ENCODE results near the gene DMKN. TPM values are rescaled to one million over a fixed set of nuclear protein-coding genes. Genes with fewer than 3 reads are reported as not detected.
A peak's percentile ranks its signal among the peaks of the same experiment; 100 is the strongest.

Gene DMKN
- total and polyA plus RNA-seq, 2 experiments from 2014 or later, result 57.0 to 99.5 TPM

DNA sequence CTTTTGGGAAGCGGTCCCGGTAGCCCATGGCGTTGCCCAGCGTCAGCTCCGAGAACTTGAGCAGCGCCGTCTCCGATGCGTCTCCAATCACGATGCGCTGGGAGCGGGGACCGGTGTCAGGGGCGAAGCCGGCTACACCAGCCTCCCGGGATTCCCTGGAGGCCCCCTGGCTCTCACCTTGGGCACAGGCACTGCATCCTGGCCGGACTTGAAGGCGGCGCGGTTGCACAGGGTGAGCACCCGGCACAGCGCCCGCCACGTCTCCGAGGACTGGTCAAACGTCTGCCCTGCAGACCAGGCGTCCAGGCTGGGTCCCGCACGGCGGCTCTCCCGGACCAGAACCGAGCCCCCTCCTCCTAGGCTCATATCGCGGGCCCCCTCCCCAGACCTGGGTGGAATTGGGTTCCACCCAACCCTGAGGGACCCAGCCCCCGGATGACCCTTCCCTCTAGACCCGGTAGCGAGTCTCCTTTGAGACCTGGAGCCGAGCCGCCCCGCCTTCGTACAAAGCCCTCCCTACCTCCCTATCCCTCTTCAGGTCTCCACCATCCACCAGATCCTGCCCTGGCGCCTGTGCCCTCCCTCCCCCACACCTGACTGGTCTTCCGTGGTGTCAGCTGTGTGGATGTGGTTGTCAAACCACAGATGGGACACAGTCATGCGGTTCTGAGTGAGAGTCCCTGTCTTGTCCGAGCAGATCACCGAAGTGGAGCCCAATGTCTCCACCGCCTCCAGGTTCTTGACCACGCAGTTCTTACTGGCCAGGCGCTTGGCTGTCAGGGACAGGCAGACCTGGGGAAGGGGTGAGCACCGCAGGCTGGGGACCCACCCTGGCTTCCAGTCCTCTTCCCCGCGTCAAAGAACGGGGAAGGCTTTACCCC, 45.2 kb upstream of the DMKN start:
- Histone ChIP-seq H3K27ac (no peak overlapping the region), H3K4me2 (peak overlapping the region; percentile 90), H4K20me1 (ENCODE audit: insufficient read depth, poor library complexity, severe bottlenecking) (no peaks in the 10 kb centered on the region), H3K36me3 (replicated peaks; ENCODE audit: insufficient read depth, low read depth) (no peaks in the 10 kb centered on the region), H3K9me2 (replicated peaks; ENCODE audit: insufficient read depth) (no peaks in the 10 kb centered on the region), H2AFZ (no peak overlapping the region), H3K4me1 (ENCODE audit: insufficient read depth) (peaks cover 3% of the 10 kb centered on the region), H3K27me3 (peaks cover 13% of the 10 kb centered on the region), H3K9me3 (ENCODE audit: low read depth) (no peaks in the 10 kb centered on the region), H3K4me3 (peak overlapping the region; percentile 33), H3K79me2 (no peaks in the 10 kb centered on the region)
- DNase-seq (ENCODE audit: low spot score), result no peak
- WGBS (ENCODE audit: low lambda C conversion rate, missing lambda C conversion rate), result 65% methylated on average over 22 of the region's 53 CpGs
- no peak for TF ChIP-seq CTCF (IDR thresholded peaks at IDR 0.05; ENCODE audit: poor library complexity)
- no peak for TF ChIP-seq EZH2 (IDR thresholded peaks at IDR 0.05; ENCODE audit: borderline replicate concordance)
- no peak for TF ChIP-seq EZH2phosphoT487 (IDR thresholded peaks at IDR 0.05; ENCODE audit: low read depth, severe bottlenecking, unreplicated experiment)

- peak overlapping the region; percentile 33 for H3K4me3 ChIP-seq
- 2% methylated on average over 27 of the region's 60 CpGs for WGBS (ENCODE audit: low lambda C conversion rate, missing lambda C conversion rate)
Measured at GRCh38 chr19:35557539-35558399, 44.3 kb upstream of the DMKN start.

GRCh38 chr19:35556846-35557538, 43.5 kb upstream of the DMKN start:
- Histone ChIP-seq H3K36me3 (replicated peaks; ENCODE audit: insufficient read depth, low read depth) (no peaks in the 10 kb centered on the region), H3K79me2 (no peaks in the 10 kb centered on the region), H2AFZ (peak overlapping the region; percentile 63), H3K9me3 (ENCODE audit: low read depth) (no peaks in the 10 kb centered on the region), H3K4me1 (ENCODE audit: insufficient read depth) (peaks cover 3% of the 10 kb centered on the region), H4K20me1 (ENCODE audit: insufficient read depth, poor library complexity, severe bottlenecking) (no peaks in the 10 kb centered on the region), H3K27me3 (peaks cover 13% of the 10 kb centered on the region), H3K9me2 (replicated peaks; ENCODE audit: insufficient read depth) (no peaks in the 10 kb centered on the region), H3K4me3 (no peak overlapping the region), H3K27ac (no peak overlapping the region), H3K4me2 (peak overlapping the region; percentile 90)
- no peak for TF ChIP-seq EZH2phosphoT487 (IDR thresholded peaks at IDR 0.05; ENCODE audit: low read depth, severe bottlenecking, unreplicated experiment)
- no peak for TF ChIP-seq CTCF (IDR thresholded peaks at IDR 0.05; ENCODE audit: poor library complexity)
- TF ChIP-seq EZH2 (IDR thresholded peaks at IDR 0.05; ENCODE audit: borderline replicate concordance), result no peak
- DNase-seq (ENCODE audit: low spot score), result no peak
- WGBS (ENCODE audit: low lambda C conversion rate, missing lambda C conversion rate), result 88% methylated on average over 16 of the region's 16 CpGs

More at GRCh38 chr19:35557539-35558399, 44.3 kb upstream of the DMKN start:
- Histone ChIP-seq H3K36me3 (replicated peaks; ENCODE audit: insufficient read depth, low read depth) (no peaks in the 10 kb centered on the region), H3K9me2 (replicated peaks; ENCODE audit: insufficient read depth) (no peaks in the 10 kb centered on the region), H3K4me2 (peak overlapping the region; percentile 90), H3K4me1 (ENCODE audit: insufficient read depth) (peaks cover 3% of the 10 kb centered on the region), H3K27ac (no peak overlapping the region), H4K20me1 (ENCODE audit: insufficient read depth, poor library complexity, severe bottlenecking) (no peaks in the 10 kb centered on the region), H2AFZ (peak overlapping the region; percentile 63), H3K79me2 (no peaks in the 10 kb centered on the region), H3K27me3 (peaks cover 13% of the 10 kb centered on the region), H3K9me3 (ENCODE audit: low read depth) (no peaks in the 10 kb centered on the region)
- peak; percentile 78 for DNase-seq (ENCODE audit: low spot score)
- TF ChIP-seq CTCF (IDR thresholded peaks at IDR 0.05; ENCODE audit: poor library complexity), result no peak
- no peak for TF ChIP-seq EZH2phosphoT487 (IDR thresholded peaks at IDR 0.05; ENCODE audit: low read depth, severe bottlenecking, unreplicated experiment)
